EH (cell line): Measurements from ENCODE around the gene PANX3.

Source experiments
- DNase-seq: peaks from one replicate; pipeline ENCODE4 v3.0.0-alpha.2; 2015; ENCODE audit warnings: low read depth

Gene PANX3

DNA sequence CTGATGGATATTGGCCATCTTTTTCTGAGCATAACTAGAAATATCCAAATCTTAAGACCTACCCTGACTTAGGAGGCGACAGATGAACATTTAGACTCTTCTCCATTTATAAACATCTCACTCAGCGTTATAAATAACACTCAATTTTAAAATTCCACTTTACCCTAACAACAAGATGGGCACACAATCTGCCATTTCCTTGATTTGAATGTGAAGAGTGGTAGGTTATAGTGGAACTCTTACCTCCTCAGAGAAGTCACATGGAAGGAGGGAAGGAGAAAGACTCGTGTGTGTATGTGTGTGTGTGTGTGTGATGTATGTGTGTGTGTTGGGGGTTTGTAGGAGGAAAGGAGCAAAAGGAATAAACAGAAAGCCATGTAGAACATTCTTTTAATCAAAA is 47.3 kb downstream of the PANX3 start:
- no peak for DNase-seq

DNA sequence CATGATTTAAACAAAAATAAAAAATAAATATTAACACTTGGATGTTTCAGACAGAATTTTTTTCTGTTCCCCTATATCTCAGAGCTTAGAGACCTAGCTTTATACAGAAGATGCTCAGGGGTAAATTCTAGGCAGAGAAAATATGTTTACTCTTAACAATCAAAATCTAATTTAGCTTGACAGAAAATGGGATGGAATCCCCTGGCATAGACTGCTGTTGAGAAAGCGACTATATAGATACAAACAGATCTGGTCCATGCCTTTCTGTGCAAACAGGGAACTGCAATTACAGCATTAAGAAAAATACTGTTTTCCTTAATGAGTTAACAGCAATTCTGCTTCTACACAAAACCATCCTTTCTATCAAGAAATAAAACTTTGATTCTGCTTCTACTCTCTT is 47.8 kb downstream of the PANX3 start:
- no peak for DNase-seq

DNA sequence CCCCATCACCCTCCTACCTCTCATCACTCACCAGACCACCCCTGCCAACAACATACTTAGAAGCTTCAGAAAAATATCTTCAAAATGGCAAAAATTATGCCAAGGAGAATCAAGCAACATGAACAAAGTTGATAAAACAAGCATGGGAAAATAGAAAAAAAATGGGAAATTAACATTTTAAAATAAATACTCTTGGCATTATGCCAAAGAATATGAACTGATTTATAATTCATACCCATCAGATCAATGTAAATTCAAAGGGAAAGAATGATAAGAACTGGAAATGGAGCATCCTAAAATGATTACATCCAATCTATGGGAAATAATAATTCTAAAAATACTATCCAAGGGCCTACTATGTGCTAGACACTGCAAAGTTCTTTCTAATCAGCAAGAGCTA is 50.3 kb downstream of the PANX3 start:
- no peak for DNase-seq

DNA sequence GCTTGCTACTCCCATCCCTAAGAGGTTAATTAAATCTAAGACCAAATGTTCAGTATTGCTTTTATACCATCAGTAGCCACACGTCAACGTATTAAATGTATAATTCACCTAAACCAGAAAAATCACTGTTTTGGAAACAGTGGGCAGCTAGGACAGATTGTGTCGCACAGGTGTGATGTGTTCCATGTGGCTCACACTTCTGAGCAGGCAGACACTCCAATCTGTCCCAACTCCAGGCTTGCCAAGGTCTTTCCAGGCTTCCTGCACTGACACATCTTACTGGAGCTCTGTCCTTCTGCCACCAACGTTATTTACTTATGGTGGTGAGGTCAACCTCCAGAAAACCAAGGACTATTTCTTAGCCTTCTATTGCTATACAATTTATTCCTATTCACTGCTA is 50.9 kb downstream of the PANX3 start:
- no peak for DNase-seq

DNA sequence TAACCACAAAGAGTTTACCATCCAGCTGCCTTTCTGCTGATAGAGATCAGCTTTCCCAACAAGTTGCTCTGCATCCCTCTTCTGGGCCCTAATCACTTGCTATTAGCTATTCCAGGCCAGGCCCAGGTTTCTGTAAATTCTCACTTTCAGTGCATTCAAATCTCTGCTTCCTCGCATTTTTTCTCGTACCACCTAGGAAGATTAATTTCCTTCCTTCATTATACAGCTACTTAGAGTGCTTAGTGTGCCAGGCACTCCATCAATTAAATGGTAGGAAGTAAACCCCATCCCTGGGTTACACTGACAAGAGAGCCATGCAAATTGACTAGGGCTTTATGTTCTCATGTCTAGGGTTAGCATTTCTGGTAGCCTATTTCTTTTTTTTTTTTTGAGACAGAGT is 52.6 kb downstream of the PANX3 start:
- no peak for DNase-seq

DNA sequence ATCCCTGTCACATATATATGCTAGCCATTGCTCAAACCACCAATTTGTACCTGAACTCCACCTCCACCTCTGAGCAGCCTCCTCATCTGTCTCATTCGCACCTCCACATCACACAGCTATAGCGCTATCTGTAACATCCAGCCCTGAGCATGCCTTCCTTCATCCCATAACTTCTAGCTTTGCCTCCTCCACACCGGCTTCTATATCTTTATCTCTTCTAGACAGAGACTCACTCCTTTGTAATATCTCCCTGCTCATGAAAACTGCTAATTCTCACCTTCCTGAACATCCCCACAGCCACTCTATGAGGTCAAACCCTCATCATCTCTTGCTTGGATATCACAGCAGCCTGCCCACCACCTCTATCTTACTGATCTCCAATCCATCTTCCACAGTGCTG is 56.4 kb downstream of the PANX3 start:
- no peak for DNase-seq

DNA sequence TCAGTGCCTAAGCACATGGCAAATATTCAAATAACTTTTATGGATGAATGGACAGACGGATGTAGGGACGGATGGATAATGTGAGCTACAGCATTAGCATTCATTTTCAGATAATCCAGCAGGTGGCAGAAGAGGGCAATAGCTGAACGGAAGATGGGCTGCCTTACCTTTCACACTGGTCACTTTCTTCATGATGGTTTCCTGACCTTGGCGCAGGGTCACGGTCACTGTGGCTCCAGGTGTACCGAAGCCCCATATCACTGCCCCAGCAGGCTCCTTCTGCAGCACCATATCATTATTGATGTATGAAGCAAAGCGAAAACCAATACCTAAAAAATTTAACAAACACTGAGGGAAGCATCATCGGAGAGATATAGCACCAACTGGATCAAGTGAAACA is 58.0 kb downstream of the PANX3 start:
- DNase-seq = peak; percentile 58
